ENCODE data around the gene BOK.

Gene BOK

DNA sequence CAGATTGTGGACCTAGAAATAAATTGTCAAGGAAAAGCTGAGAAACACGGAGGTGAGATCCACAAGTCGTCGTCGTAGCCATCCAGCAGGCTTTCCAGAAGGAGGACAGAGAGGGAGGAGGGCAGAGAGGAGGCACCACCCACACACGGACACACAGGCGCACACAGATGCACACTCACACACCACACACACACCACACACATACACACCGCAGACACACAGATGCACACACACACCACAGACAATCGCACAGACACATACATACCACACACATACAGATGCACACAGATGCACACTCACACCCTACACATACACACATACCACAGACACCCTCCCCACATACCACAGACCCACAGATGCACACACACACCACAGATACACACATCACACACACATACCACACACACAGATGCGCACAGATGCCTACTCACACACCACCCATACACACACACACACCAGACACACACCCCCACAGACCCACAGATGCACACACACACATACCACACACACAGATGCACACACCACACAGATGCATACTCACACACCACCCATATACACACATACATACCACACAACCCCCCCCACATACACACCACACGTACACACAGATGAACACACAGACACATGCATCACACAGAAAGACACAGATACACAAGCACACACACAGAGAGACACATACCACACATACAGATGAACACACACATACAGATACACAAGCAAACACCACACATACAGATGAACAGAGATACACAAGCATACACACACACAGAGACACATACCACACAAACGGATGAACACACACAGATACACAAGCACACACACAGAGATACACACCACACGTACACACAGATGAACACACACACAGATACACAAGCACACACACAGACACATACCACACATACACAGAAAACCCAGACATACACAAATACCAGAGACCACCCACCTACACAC lies 12.7 kb upstream of the BOK start:
- TF ChIP-seq, protein P1, sequence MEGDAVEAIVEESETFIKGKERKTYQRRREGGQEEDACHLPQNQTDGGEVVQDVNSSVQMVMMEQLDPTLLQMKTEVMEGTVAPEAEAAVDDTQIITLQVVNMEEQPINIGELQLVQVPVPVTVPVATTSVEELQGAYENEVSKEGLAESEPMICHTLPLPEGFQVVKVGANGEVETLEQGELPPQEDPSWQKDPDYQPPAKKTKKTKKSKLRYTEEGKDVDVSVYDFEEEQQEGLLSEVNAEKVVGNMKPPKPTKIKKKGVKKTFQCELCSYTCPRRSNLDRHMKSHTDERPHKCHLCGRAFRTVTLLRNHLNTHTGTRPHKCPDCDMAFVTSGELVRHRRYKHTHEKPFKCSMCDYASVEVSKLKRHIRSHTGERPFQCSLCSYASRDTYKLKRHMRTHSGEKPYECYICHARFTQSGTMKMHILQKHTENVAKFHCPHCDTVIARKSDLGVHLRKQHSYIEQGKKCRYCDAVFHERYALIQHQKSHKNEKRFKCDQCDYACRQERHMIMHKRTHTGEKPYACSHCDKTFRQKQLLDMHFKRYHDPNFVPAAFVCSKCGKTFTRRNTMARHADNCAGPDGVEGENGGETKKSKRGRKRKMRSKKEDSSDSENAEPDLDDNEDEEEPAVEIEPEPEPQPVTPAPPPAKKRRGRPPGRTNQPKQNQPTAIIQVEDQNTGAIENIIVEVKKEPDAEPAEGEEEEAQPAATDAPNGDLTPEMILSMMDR (IDR thresholded peaks at IDR 0.05) = no peak
- DNase-seq (ENCODE audit: low spot score) = no peak
- Histone ChIP-seq H3K4me3 (no peak overlapping the region), H3K27ac (no peak overlapping the region)

DNA sequence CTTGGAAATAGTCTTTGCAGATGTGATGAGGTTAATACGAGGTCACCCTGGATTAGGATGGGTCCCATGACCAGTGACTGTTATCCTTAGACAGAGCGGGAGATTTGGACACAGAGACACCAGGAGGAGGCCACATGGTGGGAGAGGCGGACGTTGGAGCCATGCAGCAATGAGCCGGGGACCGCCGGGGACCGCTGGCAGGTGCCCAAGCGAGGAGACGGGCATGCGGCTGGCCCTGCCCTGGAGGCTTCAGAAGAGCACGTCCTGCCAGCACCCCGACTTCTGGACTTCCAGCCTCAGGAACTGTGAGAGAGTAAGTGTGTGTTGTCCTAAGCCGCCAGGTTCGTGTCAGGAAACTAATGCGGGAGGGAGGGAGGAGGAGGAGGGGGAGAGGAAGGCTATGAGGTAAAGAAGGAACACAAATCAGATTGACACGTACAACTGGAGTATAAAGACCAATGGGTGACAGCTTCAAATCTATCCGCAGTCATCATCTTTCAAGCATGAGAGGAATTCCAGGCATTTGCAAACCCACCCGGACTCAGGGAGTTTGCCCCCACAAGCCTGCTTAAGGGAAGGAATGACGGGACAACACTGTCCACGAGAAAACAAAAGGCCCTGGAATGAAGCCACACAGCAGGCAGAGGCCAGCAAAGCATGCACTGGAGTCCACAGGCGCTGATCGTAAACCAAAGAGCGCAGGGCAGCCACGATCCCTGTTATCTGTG lies 11.6 kb upstream of the BOK start:
- Histone ChIP-seq H3K4me3 (peak overlapping the region; percentile 39), H3K27ac (no peak overlapping the region)
- TF ChIP-seq, protein P1 (IDR thresholded peaks at IDR 0.05) = no peak
- DNase-seq (ENCODE audit: low spot score) = no peak

DNA sequence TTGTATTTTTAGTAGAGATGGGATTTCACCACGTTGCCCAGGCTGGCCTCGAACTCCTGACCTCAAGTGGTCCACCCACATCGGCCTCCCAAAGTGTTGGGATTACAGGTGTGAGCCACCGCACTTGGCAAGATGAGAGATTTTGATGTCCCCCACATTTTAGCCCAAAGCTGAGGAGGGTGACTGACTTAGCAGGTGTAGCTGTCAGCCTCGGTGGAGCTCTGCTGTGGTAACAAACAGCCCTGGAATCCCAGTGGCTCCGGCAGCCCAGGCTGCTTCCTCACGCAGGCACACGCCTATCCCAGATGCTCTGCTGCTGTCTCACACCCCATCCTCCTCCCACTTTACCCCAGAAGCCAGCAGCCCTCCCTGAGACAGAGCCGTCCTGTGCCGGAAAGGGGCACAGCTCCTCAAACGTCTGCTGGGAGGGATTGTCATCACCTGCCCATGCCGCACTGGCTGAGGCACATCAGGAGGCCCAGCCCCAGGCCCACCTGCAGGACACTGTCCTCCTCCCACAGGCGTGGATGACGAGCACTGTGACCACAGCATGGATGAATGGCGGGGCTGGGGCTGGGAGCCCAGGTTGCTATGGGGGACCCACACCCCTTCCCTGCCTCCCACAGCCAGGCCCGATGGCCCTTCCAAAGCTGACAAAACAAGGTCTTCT lies 10.6 kb upstream of the BOK start:
- Histone ChIP-seq H3K27ac (no peak overlapping the region), H3K4me3 (no peak overlapping the region)
- no peak for DNase-seq (ENCODE audit: low spot score)
- TF ChIP-seq, protein P1 (IDR thresholded peaks at IDR 0.05) = no peak

DNA sequence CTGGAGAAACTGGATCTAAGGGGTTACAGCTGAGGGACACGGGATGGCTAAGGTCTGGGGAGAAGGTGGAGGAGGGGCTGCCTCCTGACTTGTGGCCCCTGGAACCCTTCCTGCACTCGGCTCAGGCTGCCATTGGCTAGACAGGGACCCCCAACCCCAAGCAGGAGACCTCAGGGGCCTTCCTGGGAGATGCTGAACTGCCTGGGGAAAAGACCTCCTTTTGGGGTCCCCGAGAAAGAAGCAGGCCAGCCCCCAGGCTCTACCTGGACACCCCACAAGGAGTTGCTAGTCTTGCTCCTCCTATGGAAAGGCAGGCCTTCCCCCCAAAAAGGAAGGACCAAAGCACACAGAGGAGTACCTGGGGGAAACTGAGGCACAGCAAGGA lies 10.1 kb upstream of the BOK start:
- H3K27ac ChIP-seq = no peak overlapping the region
- TF ChIP-seq, protein P1 (IDR thresholded peaks at IDR 0.05) = no peak
- no peak for DNase-seq (ENCODE audit: low spot score)
- no peak overlapping the region for H3K4me3 ChIP-seq

DNA sequence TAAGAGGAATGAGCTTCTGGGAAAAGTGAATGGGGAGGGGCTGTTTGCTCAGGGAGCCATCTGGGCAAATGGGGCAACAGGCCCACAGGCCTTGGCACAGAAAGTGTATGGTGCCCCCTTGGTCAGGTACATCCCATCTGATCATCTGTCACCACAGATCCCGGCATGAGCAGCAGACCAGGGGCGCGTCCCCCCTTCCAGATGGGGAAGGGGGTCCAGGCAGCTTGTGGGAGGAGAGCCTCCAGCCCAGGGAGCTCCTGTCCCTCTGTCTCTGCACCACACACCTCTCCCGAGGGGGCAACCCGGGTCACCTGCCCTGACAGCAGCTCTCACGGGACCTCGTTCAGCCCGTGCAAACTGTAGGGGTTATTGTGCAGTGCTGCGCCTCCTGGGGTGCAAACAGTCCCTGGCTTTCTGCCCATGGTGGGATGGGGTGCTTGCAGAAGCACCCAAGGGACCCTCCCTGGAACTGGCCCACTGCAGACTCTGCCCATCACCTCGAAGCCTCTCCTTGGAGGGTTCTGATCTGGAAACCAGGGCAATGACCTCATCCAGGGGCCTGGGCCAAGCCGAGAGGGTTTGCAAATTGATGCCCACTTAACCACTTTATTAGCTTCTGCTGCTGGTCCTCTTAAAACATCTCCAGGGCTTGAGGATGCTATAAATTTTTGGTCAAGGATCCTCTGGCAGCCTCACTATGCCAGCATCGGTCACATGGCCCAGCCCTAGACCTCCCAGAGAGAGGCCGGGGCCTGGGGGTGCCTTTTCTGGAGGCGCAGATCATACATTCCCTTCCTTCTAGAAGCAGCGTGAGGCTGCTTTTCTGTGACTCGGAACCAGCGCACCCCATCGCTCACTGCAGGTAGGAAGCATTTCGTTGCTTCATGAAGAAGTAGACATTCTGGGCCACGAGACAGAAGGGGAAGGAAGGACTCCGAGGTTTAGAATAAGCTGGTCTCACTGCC lies 7.6 kb upstream of the BOK start:
- no peak for DNase-seq (ENCODE audit: low spot score)
- no peak overlapping the region for H3K4me3 ChIP-seq
- no peak overlapping the region for H3K27ac ChIP-seq
- TF ChIP-seq, protein P1 (IDR thresholded peaks at IDR 0.05) = no peak

DNA sequence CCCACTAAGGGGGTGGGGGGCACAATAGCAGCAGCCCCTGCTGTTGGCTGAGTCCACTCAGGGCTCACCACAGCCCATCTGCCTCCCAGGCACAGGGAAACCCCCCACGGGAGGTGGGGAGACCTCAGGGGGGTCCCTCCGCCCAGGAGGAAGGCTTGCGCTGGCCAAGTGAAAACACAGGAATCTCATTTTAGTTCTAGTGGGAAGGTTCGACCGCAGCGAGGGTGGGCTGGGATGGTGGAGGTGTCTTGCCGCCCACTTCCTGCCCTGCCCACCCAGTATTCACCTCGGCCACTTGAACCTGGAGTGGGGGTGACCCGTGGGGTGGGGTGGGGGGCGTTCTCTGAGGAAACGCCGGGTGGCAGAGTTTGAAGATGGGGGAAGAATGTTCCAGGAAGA lies 6.9 kb upstream of the BOK start:
- Histone ChIP-seq H3K27ac (no peak overlapping the region), H3K4me3 (no peak overlapping the region)
- TF ChIP-seq, protein P1 (IDR thresholded peaks at IDR 0.05) = no peak
- DNase-seq (ENCODE audit: low spot score) = no peak

Measured in coronary artery (tissue), 2 donors.